ENCODE results near the gene FLNB. TPM values are rescaled to one million over a fixed set of nuclear protein-coding genes. Genes with fewer than 3 reads are reported as not detected.
A peak's percentile ranks its signal among the peaks of the same experiment; 100 is the strongest.

FLNB gene
- total and polyA plus RNA-seq, 2 of the 13 experiments (the other 11 are each of a cell fraction or from before 2014, with no cell fraction given), result 106 to 130 TPM

GRCh38 chr3:58059349-58060321 lies 51.4 kb downstream of the FLNB start (continued):
- TF ChIP-seq SMARCC2 (IDR thresholded peaks at IDR 0.05), result no peak
- TF ChIP-seq ZNF260 (CRISPR knock-in tag; IDR thresholded peaks at IDR 0.05; ENCODE audit: borderline replicate concordance, low read depth), result no peak
- peak; percentile 86 for TF ChIP-seq ZNF205 (CRISPR knock-in tag; IDR thresholded peaks at IDR 0.05)
- 0 out of 2 replicates have a peak, but pooled peaks have one; percentile 12 for TF ChIP-seq MAZ (IDR thresholded peaks at IDR 0.05; ENCODE audit: borderline replicate concordance, low read depth, low read length)
- TF ChIP-seq MAZ (CRISPR knock-in tag; IDR thresholded peaks at IDR 0.05; ENCODE audit: low read depth), result peak; percentile 36; the same call in 1 of the 2 replicates
- TF ChIP-seq ZSCAN20 (CRISPR knock-in tag; IDR thresholded peaks at IDR 0.05; ENCODE audit: borderline replicate concordance), result no peak
- TF ChIP-seq ZEB1 (IDR thresholded peaks at IDR 0.05; ENCODE audit: insufficient replicate concordance, low read depth), result peak; percentile 81
- TF ChIP-seq DDIT3 (CRISPR knock-in tag; IDR thresholded peaks at IDR 0.05), result 0 out of 2 replicates have a peak, but pooled peaks have one; percentile 54
- TF ChIP-seq MTF2 (CRISPR knock-in tag; IDR thresholded peaks at IDR 0.05; ENCODE audit: borderline replicate concordance), result no peak
- TF ChIP-seq KMT2A (CRISPR knock-in tag; IDR thresholded peaks at IDR 0.05), result peak; percentile 75; the same call in 1 of the 2 replicates
- peak; percentile 95 for TF ChIP-seq ZNF710 (CRISPR knock-in tag; IDR thresholded peaks at IDR 0.05; ENCODE audit: borderline replicate concordance)
- peak; percentile 92 for TF ChIP-seq ZNF331 (CRISPR knock-in tag; IDR thresholded peaks at IDR 0.05)
- TF ChIP-seq ZNF687 (CRISPR knock-in tag; IDR thresholded peaks at IDR 0.05), result peak; percentile 82
- TF ChIP-seq CCDC6 (CRISPR knock-in tag; IDR thresholded peaks at IDR 0.05), result peak; percentile 97
- TF ChIP-seq PHF8 (CRISPR knock-in tag; IDR thresholded peaks at IDR 0.05), result peak; percentile 29
- peak; percentile 81 for TF ChIP-seq CBFB (CRISPR knock-in tag; IDR thresholded peaks at IDR 0.05)
- TF ChIP-seq TCF7 (IDR thresholded peaks at IDR 0.05; ENCODE audit: low read depth), result peak; percentile 86
- no peak for TF ChIP-seq DBP (CRISPR knock-in tag; IDR thresholded peaks at IDR 0.05; ENCODE audit: not compliant biosample characterization)
- TF ChIP-seq ZFP41 (CRISPR knock-in tag; IDR thresholded peaks at IDR 0.05; ENCODE audit: borderline replicate concordance), result no peak
- TF ChIP-seq POLR2G (IDR thresholded peaks at IDR 0.05; ENCODE audit: low read depth, low read length), result peak; percentile 69
- TF ChIP-seq ZC3H4 (CRISPR knock-in tag; IDR thresholded peaks at IDR 0.05; ENCODE audit: borderline replicate concordance), result no peak
- no peak for TF ChIP-seq ZNF138 (CRISPR knock-in tag; IDR thresholded peaks at IDR 0.05; ENCODE audit: low read depth)
